ENCODE data around the gene SYF2. TPM values are rescaled to one million over a fixed set of nuclear protein-coding genes. Genes with fewer than 3 reads are reported as not detected.

The SYF2 gene
- total and polyA plus RNA-seq, 2 of the 13 experiments (the other 11 are each of a cell fraction or from before 2014, with no cell fraction given) = 17.8 to 34.1 TPM

DNA sequence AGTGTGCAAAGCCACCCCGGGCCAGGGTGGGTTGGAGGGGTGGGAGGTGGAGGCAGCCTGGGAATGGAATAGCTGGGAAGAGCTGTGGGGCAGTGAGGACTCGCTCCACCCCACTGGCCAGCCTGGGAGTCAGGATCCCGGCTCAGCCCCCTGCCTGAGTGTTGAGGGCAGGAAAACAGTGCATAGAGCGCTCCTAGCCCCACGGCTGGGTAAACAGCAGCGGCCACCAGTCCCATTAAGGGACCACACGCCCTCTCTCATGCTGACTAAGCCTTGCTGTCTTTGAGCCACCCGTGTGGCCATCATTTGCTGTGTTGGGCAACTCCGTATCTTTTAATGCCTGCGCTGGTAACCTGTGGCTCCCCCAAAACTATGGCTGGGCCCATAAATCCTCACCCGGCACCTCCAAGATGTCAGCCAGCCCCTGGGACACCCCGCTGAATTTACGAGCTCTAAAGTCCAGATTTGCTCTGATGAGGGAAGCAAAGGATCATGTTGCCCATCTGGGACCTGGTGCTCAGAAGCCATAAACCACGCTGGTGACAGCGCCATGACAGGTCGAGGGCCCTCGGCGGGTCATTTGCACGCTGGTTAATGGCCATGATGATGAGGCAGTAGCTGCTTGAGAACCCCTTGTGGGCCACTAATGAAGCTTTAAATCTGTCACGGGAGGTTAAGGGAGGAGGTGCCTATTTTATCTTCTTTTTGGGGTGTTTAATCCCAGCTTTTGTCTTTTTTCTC lies 34.9 kb downstream of the SYF2 start (continued):
- TF ChIP-seq RBM39 (IDR thresholded peaks at IDR 0.05; ENCODE audit: low read depth, low read length, poor library complexity, severe bottlenecking) (no peak), ZNF33A (CRISPR knock-in tag; IDR thresholded peaks at IDR 0.05; ENCODE audit: borderline replicate concordance) (no peak), ATF7-NPFF (CRISPR knock-in tag; IDR thresholded peaks at IDR 0.05; ENCODE audit: low read depth) (no peak), HNRNPK (IDR thresholded peaks at IDR 0.05; ENCODE audit: low read depth, low read length, poor library complexity, severe bottlenecking) (no peak), ZNF878 (CRISPR knock-in tag; IDR thresholded peaks at IDR 0.05) (no peak), ZNF546 (CRISPR knock-in tag; conservative IDR thresholded peaks at IDR 0.05) (no peak), ZNF530 (CRISPR knock-in tag; IDR thresholded peaks at IDR 0.05; ENCODE audit: low read depth) (no peak), ZNF816 (CRISPR knock-in tag; IDR thresholded peaks at IDR 0.05; ENCODE audit: borderline replicate concordance) (no peak)
- TF ChIP-seq, protein P1, sequence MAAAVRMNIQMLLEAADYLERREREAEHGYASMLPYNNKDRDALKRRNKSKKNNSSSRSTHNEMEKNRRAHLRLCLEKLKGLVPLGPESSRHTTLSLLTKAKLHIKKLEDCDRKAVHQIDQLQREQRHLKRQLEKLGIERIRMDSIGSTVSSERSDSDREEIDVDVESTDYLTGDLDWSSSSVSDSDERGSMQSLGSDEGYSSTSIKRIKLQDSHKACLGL (CRISPR knock-in tag; IDR thresholded peaks at IDR 0.05) = no peak
- TF ChIP-seq, protein P2, sequence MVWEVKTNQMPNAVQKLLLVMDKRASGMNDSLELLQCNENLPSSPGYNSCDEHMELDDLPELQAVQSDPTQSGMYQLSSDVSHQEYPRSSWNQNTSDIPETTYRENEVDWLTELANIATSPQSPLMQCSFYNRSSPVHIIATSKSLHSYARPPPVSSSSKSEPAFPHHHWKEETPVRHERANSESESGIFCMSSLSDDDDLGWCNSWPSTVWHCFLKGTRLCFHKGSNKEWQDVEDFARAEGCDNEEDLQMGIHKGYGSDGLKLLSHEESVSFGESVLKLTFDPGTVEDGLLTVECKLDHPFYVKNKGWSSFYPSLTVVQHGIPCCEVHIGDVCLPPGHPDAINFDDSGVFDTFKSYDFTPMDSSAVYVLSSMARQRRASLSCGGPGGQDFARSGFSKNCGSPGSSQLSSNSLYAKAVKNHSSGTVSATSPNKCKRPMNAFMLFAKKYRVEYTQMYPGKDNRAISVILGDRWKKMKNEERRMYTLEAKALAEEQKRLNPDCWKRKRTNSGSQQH (CRISPR knock-in tag; IDR thresholded peaks at IDR 0.05; ENCODE audit: low read depth) = no peak
- TF ChIP-seq, protein P3, sequence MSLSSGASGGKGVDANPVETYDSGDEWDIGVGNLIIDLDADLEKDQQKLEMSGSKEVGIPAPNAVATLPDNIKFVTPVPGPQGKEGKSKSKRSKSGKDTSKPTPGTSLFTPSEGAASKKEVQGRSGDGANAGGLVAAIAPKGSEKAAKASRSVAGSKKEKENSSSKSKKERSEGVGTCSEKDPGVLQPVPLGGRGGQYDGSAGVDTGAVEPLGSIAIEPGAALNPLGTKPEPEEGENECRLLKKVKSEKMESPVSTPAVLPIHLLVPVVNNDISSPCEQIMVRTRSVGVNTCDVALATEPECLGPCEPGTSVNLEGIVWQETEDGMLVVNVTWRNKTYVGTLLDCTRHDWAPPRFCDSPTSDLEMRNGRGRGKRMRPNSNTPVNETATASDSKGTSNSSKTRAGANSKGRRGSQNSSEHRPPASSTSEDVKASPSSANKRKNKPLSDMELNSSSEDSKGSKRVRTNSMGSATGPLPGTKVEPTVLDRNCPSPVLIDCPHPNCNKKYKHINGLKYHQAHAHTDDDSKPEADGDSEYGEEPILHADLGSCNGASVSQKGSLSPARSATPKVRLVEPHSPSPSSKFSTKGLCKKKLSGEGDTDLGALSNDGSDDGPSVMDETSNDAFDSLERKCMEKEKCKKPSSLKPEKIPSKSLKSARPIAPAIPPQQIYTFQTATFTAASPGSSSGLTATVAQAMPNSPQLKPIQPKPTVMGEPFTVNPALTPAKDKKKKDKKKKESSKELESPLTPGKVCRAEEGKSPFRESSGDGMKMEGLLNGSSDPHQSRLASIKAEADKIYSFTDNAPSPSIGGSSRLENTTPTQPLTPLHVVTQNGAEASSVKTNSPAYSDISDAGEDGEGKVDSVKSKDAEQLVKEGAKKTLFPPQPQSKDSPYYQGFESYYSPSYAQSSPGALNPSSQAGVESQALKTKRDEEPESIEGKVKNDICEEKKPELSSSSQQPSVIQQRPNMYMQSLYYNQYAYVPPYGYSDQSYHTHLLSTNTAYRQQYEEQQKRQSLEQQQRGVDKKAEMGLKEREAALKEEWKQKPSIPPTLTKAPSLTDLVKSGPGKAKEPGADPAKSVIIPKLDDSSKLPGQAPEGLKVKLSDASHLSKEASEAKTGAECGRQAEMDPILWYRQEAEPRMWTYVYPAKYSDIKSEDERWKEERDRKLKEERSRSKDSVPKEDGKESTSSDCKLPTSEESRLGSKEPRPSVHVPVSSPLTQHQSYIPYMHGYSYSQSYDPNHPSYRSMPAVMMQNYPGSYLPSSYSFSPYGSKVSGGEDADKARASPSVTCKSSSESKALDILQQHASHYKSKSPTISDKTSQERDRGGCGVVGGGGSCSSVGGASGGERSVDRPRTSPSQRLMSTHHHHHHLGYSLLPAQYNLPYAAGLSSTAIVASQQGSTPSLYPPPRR (CRISPR knock-in tag; IDR thresholded peaks at IDR 0.05; ENCODE audit: borderline replicate concordance) = no peak
- TF ChIP-seq, protein P4, sequence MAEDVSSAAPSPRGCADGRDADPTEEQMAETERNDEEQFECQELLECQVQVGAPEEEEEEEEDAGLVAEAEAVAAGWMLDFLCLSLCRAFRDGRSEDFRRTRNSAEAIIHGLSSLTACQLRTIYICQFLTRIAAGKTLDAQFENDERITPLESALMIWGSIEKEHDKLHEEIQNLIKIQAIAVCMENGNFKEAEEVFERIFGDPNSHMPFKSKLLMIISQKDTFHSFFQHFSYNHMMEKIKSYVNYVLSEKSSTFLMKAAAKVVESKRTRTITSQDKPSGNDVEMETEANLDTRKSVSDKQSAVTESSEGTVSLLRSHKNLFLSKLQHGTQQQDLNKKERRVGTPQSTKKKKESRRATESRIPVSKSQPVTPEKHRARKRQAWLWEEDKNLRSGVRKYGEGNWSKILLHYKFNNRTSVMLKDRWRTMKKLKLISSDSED (CRISPR knock-in tag; IDR thresholded peaks at IDR 0.05) = no peak
- TF ChIP-seq, protein P5, sequence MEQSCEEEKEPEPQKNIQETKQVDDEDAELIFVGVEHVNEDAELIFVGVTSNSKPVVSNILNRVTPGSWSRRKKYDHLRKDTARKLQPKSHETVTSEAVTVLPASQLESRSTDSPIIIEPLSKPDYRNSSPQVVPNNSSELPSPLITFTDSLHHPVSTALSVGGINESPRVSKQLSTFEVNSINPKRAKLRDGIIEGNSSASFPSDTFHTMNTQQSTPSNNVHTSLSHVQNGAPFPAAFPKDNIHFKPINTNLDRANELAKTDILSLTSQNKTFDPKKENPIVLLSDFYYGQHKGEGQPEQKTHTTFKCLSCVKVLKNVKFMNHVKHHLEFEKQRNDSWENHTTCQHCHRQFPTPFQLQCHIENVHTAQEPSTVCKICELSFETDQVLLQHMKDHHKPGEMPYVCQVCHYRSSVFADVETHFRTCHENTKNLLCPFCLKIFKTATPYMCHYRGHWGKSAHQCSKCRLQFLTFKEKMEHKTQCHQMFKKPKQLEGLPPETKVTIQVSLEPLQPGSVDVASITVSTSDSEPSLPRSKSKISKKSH (CRISPR knock-in tag; IDR thresholded peaks at IDR 0.05; ENCODE audit: borderline replicate concordance) = no peak
- TF ChIP-seq, protein P6, sequence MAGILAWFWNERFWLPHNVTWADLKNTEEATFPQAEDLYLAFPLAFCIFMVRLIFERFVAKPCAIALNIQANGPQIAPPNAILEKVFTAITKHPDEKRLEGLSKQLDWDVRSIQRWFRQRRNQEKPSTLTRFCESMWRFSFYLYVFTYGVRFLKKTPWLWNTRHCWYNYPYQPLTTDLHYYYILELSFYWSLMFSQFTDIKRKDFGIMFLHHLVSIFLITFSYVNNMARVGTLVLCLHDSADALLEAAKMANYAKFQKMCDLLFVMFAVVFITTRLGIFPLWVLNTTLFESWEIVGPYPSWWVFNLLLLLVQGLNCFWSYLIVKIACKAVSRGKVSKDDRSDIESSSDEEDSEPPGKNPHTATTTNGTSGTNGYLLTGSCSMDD (CRISPR knock-in tag; IDR thresholded peaks at IDR 0.05) = no peak
- TF ChIP-seq, protein P7, sequence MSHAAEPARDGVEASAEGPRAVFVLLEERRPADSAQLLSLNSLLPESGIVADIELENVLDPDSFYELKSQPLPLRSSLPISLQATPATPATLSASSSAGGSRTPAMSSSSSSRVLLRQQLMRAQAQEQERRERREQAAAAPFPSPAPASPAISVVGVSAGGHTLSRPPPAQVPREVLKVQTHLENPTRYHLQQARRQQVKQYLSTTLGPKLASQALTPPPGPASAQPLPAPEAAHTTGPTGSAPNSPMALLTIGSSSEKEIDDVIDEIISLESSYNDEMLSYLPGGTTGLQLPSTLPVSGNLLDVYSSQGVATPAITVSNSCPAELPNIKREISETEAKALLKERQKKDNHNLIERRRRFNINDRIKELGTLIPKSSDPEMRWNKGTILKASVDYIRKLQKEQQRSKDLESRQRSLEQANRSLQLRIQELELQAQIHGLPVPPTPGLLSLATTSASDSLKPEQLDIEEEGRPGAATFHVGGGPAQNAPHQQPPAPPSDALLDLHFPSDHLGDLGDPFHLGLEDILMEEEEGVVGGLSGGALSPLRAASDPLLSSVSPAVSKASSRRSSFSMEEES (CRISPR knock-in tag; IDR thresholded peaks at IDR 0.05) = no peak

Data from HepG2 (cell line).